Activated CD8-positive, alpha-beta memory T cell treated with anti-CD3 and anti-CD28 coated beads, Interleukin-2, amount 50 U/mL, for 4 hours (primary cell): ENCODE measurements around the gene KNDC1.
"Not testable (repeated sequence)": the region's sequence is repeated elsewhere in the genome, so short reads cannot be mapped to it uniquely, and the experiment has no call there.

ENCODE experiments used
- DNase-seq: peaks from one replicate; pipeline ENCODE4 v3.0.0-alpha.2; 2020

KNDC1 gene

DNA sequence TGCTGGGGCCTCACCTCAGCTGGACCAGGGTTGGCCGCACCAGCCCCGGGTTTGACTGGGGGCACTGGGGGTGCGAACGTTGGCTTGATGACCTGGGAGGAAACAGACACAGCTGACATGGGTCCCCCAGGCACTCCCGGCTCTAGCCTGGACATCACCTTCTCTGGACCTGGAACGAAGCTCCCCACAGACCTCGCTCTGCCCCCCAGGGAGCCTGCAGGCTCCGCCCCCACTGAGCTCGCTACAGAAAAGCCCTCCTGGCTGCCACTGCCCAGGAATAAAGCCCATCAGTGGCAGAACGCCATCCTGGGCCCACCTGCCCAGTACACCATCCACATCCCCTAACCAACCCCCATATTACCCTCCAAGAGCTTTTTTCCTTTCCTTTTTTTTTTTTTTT is 103.7 kb downstream of the KNDC1 start:
- DNase-seq = no peak

DNA sequence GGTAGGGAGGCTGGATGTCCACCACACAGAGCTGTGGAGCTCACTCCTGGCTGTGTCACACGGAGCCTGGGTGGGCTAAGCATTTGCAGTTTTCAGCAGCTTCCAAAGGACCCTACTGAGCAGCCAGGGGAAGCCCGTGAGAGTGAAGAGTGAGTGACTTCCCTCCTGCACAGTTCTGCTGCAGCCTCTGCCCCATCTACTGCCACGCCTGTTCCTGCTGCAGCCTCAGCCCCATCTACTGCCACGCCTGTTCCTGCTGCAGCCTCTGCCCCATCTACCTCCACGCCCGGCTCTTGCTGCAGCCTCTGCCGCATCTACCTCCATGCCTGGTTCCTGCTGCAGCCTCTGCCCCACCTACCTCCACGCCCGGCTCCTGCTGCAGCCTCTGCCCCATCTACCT is 104.4 kb downstream of the KNDC1 start:
- DNase-seq = no peak

DNA sequence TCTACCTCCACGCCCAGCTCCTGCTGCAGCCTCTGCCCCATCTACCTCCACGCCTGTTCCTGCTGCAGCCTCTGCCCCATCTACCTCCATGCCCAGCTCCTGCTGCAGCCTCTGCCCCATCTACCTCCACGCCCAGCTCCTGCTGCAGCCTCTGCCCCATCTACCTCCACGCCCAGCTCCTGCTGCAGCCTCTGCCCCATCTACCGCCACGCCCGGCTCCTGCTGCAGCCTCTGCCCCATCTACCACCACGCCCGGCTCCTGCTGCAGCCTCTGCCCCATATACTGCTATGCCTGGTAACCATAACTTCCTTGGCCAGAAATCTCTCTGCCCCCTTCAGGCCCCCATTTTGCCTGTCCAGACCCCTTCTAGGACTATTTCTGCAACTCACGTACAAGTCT is 105.0 kb downstream of the KNDC1 start:
- DNase-seq = not testable (repeated sequence)

- DNase-seq = no peak
Measured at GRCh38 chr10:133266056-133266795, 106.2 kb downstream of the KNDC1 start.

GRCh38 chr10:133267293-133267692 is 107.3 kb downstream of the KNDC1 start:
- DNase-seq = no peak

- no peak for DNase-seq
Measured at GRCh38 chr10:133267829-133268228, 107.8 kb downstream of the KNDC1 start.

GRCh38 chr10:133268532-133268931 is 108.5 kb downstream of the KNDC1 start:
- DNase-seq = no peak

GRCh38 chr10:133269367-133269766 is 109.3 kb downstream of the KNDC1 start:
- no peak for DNase-seq

- no peak for DNase-seq
Measured at GRCh38 chr10:133270204-133270603, 110.2 kb downstream of the KNDC1 start.

GRCh38 chr10:133270773-133271297 is 110.8 kb downstream of the KNDC1 start:
- no peak for DNase-seq

GRCh38 chr10:133271521-133272300 is 111.7 kb downstream of the KNDC1 start:
- no peak for DNase-seq

DNA sequence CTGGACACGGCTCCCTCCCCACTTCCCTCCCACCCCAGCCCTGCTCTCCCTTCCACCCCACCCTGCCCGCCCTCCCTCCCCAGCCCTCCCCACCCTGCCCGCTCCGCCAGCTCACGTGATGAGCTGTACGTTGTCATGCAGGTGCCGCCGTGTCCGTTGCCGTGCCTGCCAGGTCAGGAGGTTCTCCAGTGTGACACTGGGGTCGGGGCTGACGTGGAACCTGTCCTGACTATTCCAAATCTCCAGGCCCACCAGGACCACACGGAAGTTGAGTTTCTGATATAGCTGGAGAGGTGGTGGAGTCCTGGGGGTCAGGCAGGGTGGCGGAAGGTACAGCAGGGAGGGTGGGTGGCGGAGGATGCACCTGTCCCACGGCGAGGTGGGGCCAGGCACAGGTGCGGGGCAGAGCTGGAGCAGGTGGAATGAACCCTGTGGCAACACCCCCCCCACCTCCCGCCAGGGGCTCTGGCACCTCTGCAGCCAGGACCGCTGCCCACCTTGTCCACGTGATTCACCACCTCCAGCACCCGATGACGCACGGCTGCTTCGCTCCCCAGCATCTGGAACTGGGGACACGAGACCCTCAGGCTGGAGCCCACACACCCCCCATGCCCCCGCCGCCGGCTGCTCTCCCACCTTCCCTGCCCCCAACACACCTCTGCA is 112.4 kb downstream of the KNDC1 start:
- DNase-seq = no peak

DNA sequence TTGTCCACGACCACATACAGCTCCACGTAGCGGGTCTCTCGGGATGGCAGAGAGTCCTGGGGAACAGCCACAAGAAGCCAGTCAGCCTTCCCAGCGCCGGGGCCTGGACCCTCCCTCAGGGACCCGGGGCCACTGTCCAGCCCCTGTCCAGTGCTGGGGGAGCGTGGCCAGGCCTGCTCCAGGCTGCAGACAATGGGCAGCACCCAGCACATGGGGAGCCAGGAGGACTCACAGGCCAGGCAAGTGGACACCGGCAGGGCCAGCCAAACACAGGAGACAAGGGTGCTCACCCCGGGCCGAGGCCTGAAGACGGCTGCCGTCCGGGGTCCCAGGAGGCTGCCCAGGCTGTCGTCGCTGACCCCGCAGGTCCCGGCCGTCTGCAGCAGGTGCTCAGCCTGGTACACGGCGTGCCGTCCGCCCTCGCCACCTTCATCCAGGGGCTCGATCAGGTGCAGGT is 113.0 kb downstream of the KNDC1 start:
- DNase-seq = no peak

DNA sequence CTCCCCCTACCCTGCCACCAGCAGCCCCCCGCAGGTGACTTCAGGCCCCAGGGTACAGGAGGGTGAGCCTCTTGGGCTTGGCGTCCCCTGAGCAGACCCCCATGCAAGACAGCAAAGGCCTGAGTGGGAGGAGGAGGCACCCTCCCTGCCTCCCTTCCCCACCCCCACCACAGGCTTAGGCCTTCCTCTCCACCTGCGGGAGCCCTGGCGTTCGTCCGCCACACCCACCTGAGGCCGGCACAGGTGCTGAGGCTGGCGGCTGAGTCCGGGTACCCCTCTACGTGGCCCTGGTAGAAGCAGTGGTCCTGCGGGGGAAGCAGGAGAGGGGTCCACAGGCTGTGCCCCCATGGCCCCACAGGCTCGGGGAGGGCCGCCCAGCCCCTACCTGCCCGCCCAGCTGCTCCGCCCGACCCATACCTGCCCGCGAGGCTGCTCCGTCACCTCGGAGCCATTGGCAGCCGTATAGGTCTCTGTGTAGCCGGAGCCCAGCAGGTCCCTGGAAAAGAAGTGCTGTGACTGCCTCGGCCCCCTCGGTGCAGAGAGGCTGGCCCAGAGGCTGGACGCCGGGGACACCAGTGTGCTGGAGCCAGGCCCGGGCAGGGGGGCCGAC is 113.6 kb downstream of the KNDC1 start:
- no peak for DNase-seq

GRCh38 chr10:133274751-133275683 is 115.0 kb downstream of the KNDC1 start:
- peak; percentile 85 for DNase-seq

GRCh38 chr10:133275684-133276092 is 115.7 kb downstream of the KNDC1 start:
- DNase-seq = peak; percentile 59
